Fibroblast of lung (primary cell): ENCODE measurements around the gene ZNF605. TPM values are rescaled to one million over a fixed set of nuclear protein-coding genes. Genes with fewer than 3 reads are reported as not detected.

Experiments
- DNase-seq, 2 donors: peaks; one replicate each; pipeline versions ENCODE4 v3.0.0 to v3.0.0-alpha.2; 2010; ENCODE audit warnings: low read depth in 2 of 2
- H2AFZ ChIP-seq: 2 replicates; pipeline ENCODE4 v1.5.1; 2012; ENCODE audit warnings: low read length, control low read depth, inconsistent platforms
- H3K27ac ChIP-seq: 2 replicates; pipeline ENCODE4 v1.5.1; 2011; ENCODE audit warnings: low read length, control low read depth; ENCODE audit not compliant: insufficient read depth
- H3K27me3 ChIP-seq: 2 replicates; pipeline ENCODE4 v1.5.1; 2011; ENCODE audit warnings: mild to moderate bottlenecking, low read length; ENCODE audit not compliant: control insufficient read depth, insufficient read depth
- H3K36me3 ChIP-seq: 2 replicates; pipeline ENCODE4 v1.5.1; 2011; ENCODE audit warnings: low read length; ENCODE audit not compliant: control insufficient read depth, insufficient read depth
- H3K4me1 ChIP-seq: 2 replicates; pipeline ENCODE4 v1.5.1; 2011; ENCODE audit warnings: low read length; ENCODE audit not compliant: control insufficient read depth, insufficient read depth; ENCODE audit errors: extremely low read depth
- H3K4me2 ChIP-seq: 2 replicates; pipeline ENCODE4 v1.5.1; 2011; ENCODE audit warnings: low read length, control low read depth; ENCODE audit not compliant: insufficient read depth; ENCODE audit errors: extremely low read depth
- H3K4me3 ChIP-seq, 4 experiments: fragments of 200-600 bp in 1 of 4; sonication (generic) in 1 of 4; replicated peaks in 1 of 4; 2 replicates each; pipeline ENCODE4 v1.5.1; 2011 to 2016; ENCODE audit warnings: low read length in 4 of 4, low read depth in 3 of 4, mild to moderate bottlenecking in 3 of 4, control low read depth in 2 of 4, inconsistent platforms in 1 of 4, mixed read lengths in 1 of 4; ENCODE audit not compliant: insufficient read depth in 1 of 4; ENCODE audit errors: control extremely low read depth in 1 of 4
- H3K79me2 ChIP-seq: 2 replicates; pipeline ENCODE4 v1.5.1; 2012; ENCODE audit warnings: mild to moderate bottlenecking, low read length, inconsistent platforms; ENCODE audit not compliant: control insufficient read depth, insufficient read depth
- H3K9ac ChIP-seq: 2 replicates; pipeline ENCODE4 v1.5.1; 2011; ENCODE audit warnings: mild to moderate bottlenecking, low read length, control low read depth; ENCODE audit not compliant: insufficient read depth
- H3K9me3 ChIP-seq: 2 replicates; pipeline ENCODE4 v1.5.1; 2012; ENCODE audit warnings: low read depth, low read length; ENCODE audit not compliant: control insufficient read depth, insufficient read depth
- H4K20me1 ChIP-seq: 2 replicates; pipeline ENCODE4 v1.5.1; 2011; ENCODE audit warnings: low read length; ENCODE audit not compliant: control insufficient read depth, insufficient read depth; ENCODE audit errors: extremely low read depth
- CTCF ChIP-seq, 2 donors: IDR thresholded peaks in 1 of 2; conservative IDR thresholded peaks in 1 of 2; 1 replicate in 1 of 2; 2 replicates in 1 of 2; pipeline ENCODE4 v1.5.1; 2011 to 2012; ENCODE audit warnings: low read length in 2 of 2, control low read depth in 1 of 2, inconsistent platforms in 1 of 2, low read depth in 1 of 2, mild to moderate bottlenecking in 1 of 2
- EZH2 ChIP-seq: IDR thresholded peaks from 2 replicates; pipeline ENCODE4 v1.5.1; 2012; ENCODE audit warnings: low read length, control low read depth, mild to moderate bottlenecking; ENCODE audit errors: missing control alignments
- polyA plus RNA-seq, 2 donors: library from polyadenylated mRNA; depleted of rRNA in 1 of 2; stranded (reverse) in 1 of 2; unstranded in 1 of 2; fragments of >200 nt; gene quantifications; 2 replicates each; pipeline ENCODE4 v1.2.1, GENCODE V29; 2011 to 2012; ENCODE audit warnings: missing spikeins in 1 of 2
- total RNA-seq: library from RNA; depleted of rRNA; stranded (reverse); fragments of >200 nt; gene quantifications from 2 replicates; pipeline ENCODE4 v1.2.1, GENCODE V29; 2014

ZNF605 gene
- total and polyA plus RNA-seq, 2 donors (not counting 1 experiment from before 2014, with no cell fraction given): 9.7 to 15.2 TPM

- no peaks in the 10 kb centered on the region for H3K27me3 ChIP-seq
- H3K4me1 ChIP-seq: no peaks in the 10 kb centered on the region
- no peak overlapping the region for H3K4me2 ChIP-seq
- no peak for TF ChIP-seq CTCF (conservative IDR thresholded peaks at IDR 0.05 in 1 of 2, IDR thresholded peaks at IDR 0.05 in 1 of 2; ENCODE audit: low read depth in 1 of 2, low read length in 2 of 2)
- no peak for TF ChIP-seq EZH2
- H3K36me3 ChIP-seq: no peaks in the 10 kb centered on the region
- no peaks in the 10 kb centered on the region for H3K79me2 ChIP-seq
- no peak overlapping the region for H3K27ac ChIP-seq
- no peaks in the 10 kb centered on the region for H3K9me3 ChIP-seq
- no peaks in the 10 kb centered on the region for H4K20me1 ChIP-seq
- DNase-seq: peak in 1 of 2 donors; percentile 6
- no peak overlapping the region for H3K9ac ChIP-seq
- H3K4me3 ChIP-seq: peak overlapping the region in 1 of 4 experiments; percentile 7
- no peak overlapping the region for H2AFZ ChIP-seq
Measured at GRCh38 chr12:132907216-132907615, 48.9 kb downstream of the ZNF605 start.

- Histone ChIP-seq H4K20me1 (no peaks in the 10 kb centered on the region), H3K4me2 (no peak overlapping the region), H3K4me3 (no peak overlapping the region), H3K9me3 (no peaks in the 10 kb centered on the region), H3K4me1 (no peaks in the 10 kb centered on the region), H3K36me3 (no peaks in the 10 kb centered on the region), H3K79me2 (no peaks in the 10 kb centered on the region), H2AFZ (no peak overlapping the region), H3K9ac (no peak overlapping the region), H3K27ac (no peak overlapping the region), H3K27me3 (no peaks in the 10 kb centered on the region)
- TF ChIP-seq EZH2 (no peak), CTCF (conservative IDR thresholded peaks at IDR 0.05 in 1 of 2, IDR thresholded peaks at IDR 0.05 in 1 of 2; ENCODE audit: low read depth in 1 of 2, low read length in 2 of 2) (peak; percentile 46 to 60)
- DNase-seq: peak; percentile 27 to 46
Measured at GRCh38 chr12:132904718-132905328, 51.3 kb downstream of the ZNF605 start.

- H3K27ac ChIP-seq: no peak overlapping the region
- no peaks in the 10 kb centered on the region for H3K79me2 ChIP-seq
- peak in 1 of 2 donors; percentile 57 for DNase-seq
- H3K4me1 ChIP-seq: no peaks in the 10 kb centered on the region
- H3K27me3 ChIP-seq: no peaks in the 10 kb centered on the region
- no peak overlapping the region for H3K4me3 ChIP-seq
- no peak overlapping the region for H3K4me2 ChIP-seq
- H4K20me1 ChIP-seq: no peaks in the 10 kb centered on the region
- no peak overlapping the region for H2AFZ ChIP-seq
- TF ChIP-seq EZH2: no peak
- TF ChIP-seq CTCF (conservative IDR thresholded peaks at IDR 0.05 in 1 of 2, IDR thresholded peaks at IDR 0.05 in 1 of 2; ENCODE audit: low read depth in 1 of 2, low read length in 2 of 2): no peak
- H3K9me3 ChIP-seq: no peaks in the 10 kb centered on the region
- H3K36me3 ChIP-seq: no peaks in the 10 kb centered on the region
- H3K9ac ChIP-seq: no peak overlapping the region
Measured at GRCh38 chr12:132899033-132899432, 57.1 kb downstream of the ZNF605 start.
